ENCODE results near the gene PRPSAP2.

Gene PRPSAP2

GRCh38 chr17:18877104-18877645 lies 19.2 kb downstream of the PRPSAP2 start:
- Histone ChIP-seq H3K4me3 (ENCODE audit: low read length) (no peak overlapping the region), H4K20me1 (ENCODE audit: insufficient read depth, low read length) (no peaks in the 10 kb centered on the region), H2AFZ (ENCODE audit: low read depth, low read length) (no peak overlapping the region), H3K9me3 (ENCODE audit: insufficient read depth, low read length) (no peaks in the 10 kb centered on the region), H3K27me3 (ENCODE audit: low read depth, low read length) (no peaks in the 10 kb centered on the region), H3K36me3 (replicated peaks; ENCODE audit: low read depth, low read length) (no peaks in the 10 kb centered on the region), H3K79me2 (ENCODE audit: low read length) (no peaks in the 10 kb centered on the region), H3K4me2 (ENCODE audit: low read length) (no peak overlapping the region), H3K27ac (ENCODE audit: low read length) (no peak overlapping the region), H3K9ac (ENCODE audit: low read length) (no peak overlapping the region), H3K4me1 (ENCODE audit: low read length) (no peaks in the 10 kb centered on the region)
- TF ChIP-seq EZH2phosphoT487 (IDR thresholded peaks at IDR 0.05; ENCODE audit: low read depth), result no peak
- TF ChIP-seq, protein P1, sequence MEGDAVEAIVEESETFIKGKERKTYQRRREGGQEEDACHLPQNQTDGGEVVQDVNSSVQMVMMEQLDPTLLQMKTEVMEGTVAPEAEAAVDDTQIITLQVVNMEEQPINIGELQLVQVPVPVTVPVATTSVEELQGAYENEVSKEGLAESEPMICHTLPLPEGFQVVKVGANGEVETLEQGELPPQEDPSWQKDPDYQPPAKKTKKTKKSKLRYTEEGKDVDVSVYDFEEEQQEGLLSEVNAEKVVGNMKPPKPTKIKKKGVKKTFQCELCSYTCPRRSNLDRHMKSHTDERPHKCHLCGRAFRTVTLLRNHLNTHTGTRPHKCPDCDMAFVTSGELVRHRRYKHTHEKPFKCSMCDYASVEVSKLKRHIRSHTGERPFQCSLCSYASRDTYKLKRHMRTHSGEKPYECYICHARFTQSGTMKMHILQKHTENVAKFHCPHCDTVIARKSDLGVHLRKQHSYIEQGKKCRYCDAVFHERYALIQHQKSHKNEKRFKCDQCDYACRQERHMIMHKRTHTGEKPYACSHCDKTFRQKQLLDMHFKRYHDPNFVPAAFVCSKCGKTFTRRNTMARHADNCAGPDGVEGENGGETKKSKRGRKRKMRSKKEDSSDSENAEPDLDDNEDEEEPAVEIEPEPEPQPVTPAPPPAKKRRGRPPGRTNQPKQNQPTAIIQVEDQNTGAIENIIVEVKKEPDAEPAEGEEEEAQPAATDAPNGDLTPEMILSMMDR (IDR thresholded peaks at IDR 0.05; ENCODE audit: low read depth, low read length), result no peak

- Histone ChIP-seq H3K9ac (ENCODE audit: low read length) (no peak overlapping the region), H3K4me1 (ENCODE audit: low read length) (no peaks in the 10 kb centered on the region), H4K20me1 (ENCODE audit: insufficient read depth, low read length) (no peaks in the 10 kb centered on the region), H3K4me3 (ENCODE audit: low read length) (no peak overlapping the region), H3K4me2 (ENCODE audit: low read length) (no peak overlapping the region), H3K27me3 (ENCODE audit: low read depth, low read length) (no peaks in the 10 kb centered on the region), H3K79me2 (ENCODE audit: low read length) (no peaks in the 10 kb centered on the region), H3K9me3 (ENCODE audit: insufficient read depth, low read length) (no peaks in the 10 kb centered on the region), H2AFZ (ENCODE audit: low read depth, low read length) (no peak overlapping the region), H3K27ac (ENCODE audit: low read length) (no peak overlapping the region), H3K36me3 (replicated peaks; ENCODE audit: low read depth, low read length) (no peaks in the 10 kb centered on the region)
- no peak for TF ChIP-seq EZH2phosphoT487 (IDR thresholded peaks at IDR 0.05; ENCODE audit: low read depth)
- TF ChIP-seq, protein P1 (IDR thresholded peaks at IDR 0.05; ENCODE audit: low read depth, low read length), result no peak
Measured at GRCh38 chr17:18888766-18889290, 30.9 kb downstream of the PRPSAP2 start.

DNA sequence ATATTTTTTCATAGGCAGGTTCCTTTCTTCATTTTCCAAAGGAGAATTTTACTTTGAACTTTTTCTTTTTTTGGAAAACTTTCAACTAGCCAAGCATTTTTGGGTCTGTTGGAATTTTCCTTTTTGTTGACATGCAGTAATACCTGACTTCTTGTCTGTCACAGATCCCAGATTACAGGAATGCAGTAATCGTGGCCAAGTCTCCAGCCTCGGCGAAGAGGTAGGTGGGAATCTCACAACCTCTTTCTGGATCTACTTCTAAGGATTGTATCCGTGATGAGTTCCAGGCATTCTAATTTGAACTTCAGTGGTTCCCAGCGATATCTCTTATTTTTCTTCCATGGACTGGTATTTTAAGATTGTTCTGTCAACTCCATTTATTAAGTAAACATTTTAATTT lies 31.7 kb downstream of the PRPSAP2 start:
- no peaks in the 10 kb centered on the region for H3K36me3 ChIP-seq (replicated peaks; ENCODE audit: low read depth, low read length)

GRCh38 chr17:18891541-18891940 lies 33.6 kb downstream of the PRPSAP2 start:
- Histone ChIP-seq H3K4me1 (ENCODE audit: low read length) (no peaks in the 10 kb centered on the region), H3K4me3 (ENCODE audit: low read length) (no peak overlapping the region), H4K20me1 (ENCODE audit: insufficient read depth, low read length) (no peaks in the 10 kb centered on the region), H3K9me3 (ENCODE audit: insufficient read depth, low read length) (no peaks in the 10 kb centered on the region), H3K9ac (ENCODE audit: low read length) (no peak overlapping the region), H3K79me2 (ENCODE audit: low read length) (no peaks in the 10 kb centered on the region), H3K36me3 (replicated peaks; ENCODE audit: low read depth, low read length) (no peaks in the 10 kb centered on the region), H2AFZ (ENCODE audit: low read depth, low read length) (no peak overlapping the region), H3K27me3 (ENCODE audit: low read depth, low read length) (no peaks in the 10 kb centered on the region), H3K4me2 (ENCODE audit: low read length) (no peak overlapping the region), H3K27ac (ENCODE audit: low read length) (no peak overlapping the region)
- TF ChIP-seq, protein P1 (IDR thresholded peaks at IDR 0.05; ENCODE audit: low read depth, low read length), result no peak
- TF ChIP-seq EZH2phosphoT487 (IDR thresholded peaks at IDR 0.05; ENCODE audit: low read depth), result no peak

More for the DNA sequence above, 31.7 kb downstream of the PRPSAP2 start:
- no peak for TF ChIP-seq EZH2phosphoT487 (IDR thresholded peaks at IDR 0.05; ENCODE audit: low read depth)
- TF ChIP-seq, protein P1 (IDR thresholded peaks at IDR 0.05; ENCODE audit: low read depth, low read length), result no peak
- no peaks in the 10 kb centered on the region for H4K20me1 ChIP-seq (ENCODE audit: insufficient read depth, low read length)
- no peaks in the 10 kb centered on the region for H3K27me3 ChIP-seq (ENCODE audit: low read depth, low read length)
- no peaks in the 10 kb centered on the region for H3K79me2 ChIP-seq (ENCODE audit: low read length)
- H3K9me3 ChIP-seq (ENCODE audit: insufficient read depth, low read length), result no peaks in the 10 kb centered on the region
- no peaks in the 10 kb centered on the region for H3K4me1 ChIP-seq (ENCODE audit: low read length)
- no peak overlapping the region for H3K4me2 ChIP-seq (ENCODE audit: low read length)
- H2AFZ ChIP-seq (ENCODE audit: low read depth, low read length), result no peak overlapping the region
- H3K27ac ChIP-seq (ENCODE audit: low read length), result no peak overlapping the region
- H3K4me3 ChIP-seq (ENCODE audit: low read length), result no peak overlapping the region
- no peak overlapping the region for H3K9ac ChIP-seq (ENCODE audit: low read length)

Measured in OCI-LY3 (cell line).